H9 (cell line): Measurements from ENCODE around the gene IRAK1BP1. TPM values are rescaled to one million over a fixed set of nuclear protein-coding genes. Genes with fewer than 3 reads are reported as not detected.

Source experiments
- DNase-seq: peaks from one replicate; pipeline ENCODE4 v3.0.0-alpha.2; 2017
- H2AFZ ChIP-seq: one replicate; pipeline ENCODE4 v1.6.1; 2013; ENCODE audit warnings: mild to moderate bottlenecking, low read length, control low read depth, moderate library complexity
- H2AK5ac ChIP-seq: 2 replicates; pipeline ENCODE4 v1.6.1; 2013; ENCODE audit warnings: low read length, control low read depth, mixed read lengths; ENCODE audit not compliant: insufficient read length
- H2BK120ac ChIP-seq: one replicate; pipeline ENCODE4 v1.6.1; 2013; ENCODE audit warnings: low read depth, mild to moderate bottlenecking, low read length, control low read depth, inconsistent platforms; ENCODE audit not compliant: poor library complexity, severe bottlenecking
- H2BK12ac ChIP-seq: 2 replicates; pipeline ENCODE4 v1.6.1; 2013; ENCODE audit warnings: low read length, control low read depth, mixed read lengths, low read depth; ENCODE audit not compliant: insufficient read length
- H2BK15ac ChIP-seq: 2 replicates; pipeline ENCODE4 v1.6.1; 2013; ENCODE audit warnings: low read depth, low read length, control low read depth
- H2BK20ac ChIP-seq: one replicate; pipeline ENCODE4 v1.6.1; 2013; ENCODE audit warnings: low read depth, mild to moderate bottlenecking, low read length, control low read depth, inconsistent platforms; ENCODE audit not compliant: poor library complexity, severe bottlenecking
- H2BK5ac ChIP-seq: 2 replicates; pipeline ENCODE4 v1.6.1; 2013; ENCODE audit warnings: low read length, control low read depth, mixed read lengths; ENCODE audit not compliant: insufficient read length
- H3K14ac ChIP-seq: 2 replicates; pipeline ENCODE4 v1.6.1; 2013; ENCODE audit warnings: low read length, control low read depth; ENCODE audit not compliant: insufficient read depth
- H3K18ac ChIP-seq: 2 replicates; pipeline ENCODE4 v1.6.1; 2013; ENCODE audit warnings: low read depth, mild to moderate bottlenecking, mixed read lengths, low read length, control low read depth; ENCODE audit not compliant: insufficient read length
- H3K23ac ChIP-seq: 2 replicates; pipeline ENCODE4 v1.6.1; 2013; ENCODE audit warnings: low read length, control low read depth, mixed read lengths, low read depth; ENCODE audit not compliant: insufficient read length
- H3K23me2 ChIP-seq: 2 replicates; pipeline ENCODE4 v1.6.1; 2013; ENCODE audit warnings: low read depth, mild to moderate bottlenecking, mixed read lengths, low read length, control low read depth; ENCODE audit not compliant: insufficient read length, poor library complexity, severe bottlenecking
- H3K27ac ChIP-seq: 2 replicates; pipeline ENCODE4 v1.5.1; 2013; ENCODE audit warnings: low read length, control low read depth, mixed read lengths, low read depth; ENCODE audit not compliant: insufficient read length
- H3K27me3 ChIP-seq: 2 replicates; pipeline ENCODE4 v1.6.1; 2013; ENCODE audit warnings: low read length, control low read depth, inconsistent platforms; ENCODE audit not compliant: insufficient read depth
- H3K4ac ChIP-seq: 2 replicates; pipeline ENCODE4 v1.6.1; 2013; ENCODE audit warnings: low read depth, mild to moderate bottlenecking, control low read depth, inconsistent platforms, low read length, moderate library complexity
- H3K4me1 ChIP-seq: 2 replicates; pipeline ENCODE4 v1.6.1; 2013; ENCODE audit warnings: low read length, control low read depth, inconsistent platforms; ENCODE audit not compliant: insufficient read depth
- H3K4me2 ChIP-seq: 2 replicates; pipeline ENCODE4 v1.6.1; 2013; ENCODE audit warnings: low read length, control low read depth, mixed read lengths; ENCODE audit not compliant: insufficient read length, insufficient read depth
- H3K56ac ChIP-seq: 2 replicates; pipeline ENCODE4 v1.6.1; 2013; ENCODE audit warnings: low read depth, mild to moderate bottlenecking, mixed read lengths, low read length, control low read depth; ENCODE audit not compliant: insufficient read length
- H3K79me1 ChIP-seq: 2 replicates; pipeline ENCODE4 v1.6.1; 2013; ENCODE audit warnings: low read depth, mild to moderate bottlenecking, moderate library complexity, low read length, control low read depth, inconsistent platforms; ENCODE audit not compliant: insufficient read depth, poor library complexity, severe bottlenecking
- H3K79me2 ChIP-seq: 2 replicates; pipeline ENCODE4 v1.6.1; 2013; ENCODE audit warnings: low read length, control low read depth, inconsistent platforms; ENCODE audit not compliant: insufficient read depth
- H3K9ac ChIP-seq: 2 replicates; pipeline ENCODE4 v1.6.1; 2013; ENCODE audit warnings: low read length, control low read depth, mixed read lengths; ENCODE audit not compliant: insufficient read length; ENCODE audit errors: extremely low read depth
- H3K9me3 ChIP-seq: one replicate; pipeline ENCODE4 v1.6.1; 2013; ENCODE audit warnings: low read depth, low read length, inconsistent platforms; ENCODE audit not compliant: control insufficient read depth
- H3T11ph ChIP-seq: one replicate; pipeline ENCODE4 v1.6.1; 2013; ENCODE audit warnings: mild to moderate bottlenecking, low read length, control low read depth, inconsistent platforms
- H4K20me1 ChIP-seq: one replicate; pipeline ENCODE4 v1.6.1; 2013; ENCODE audit not compliant: control insufficient read depth, insufficient read length, insufficient read depth
- H4K5ac ChIP-seq: 2 replicates; pipeline ENCODE4 v1.6.1; 2013; ENCODE audit warnings: low read depth, mild to moderate bottlenecking, mixed read lengths, low read length, control low read depth; ENCODE audit not compliant: insufficient read length
- H4K8ac ChIP-seq: replicated peaks from 2 replicates; pipeline ENCODE4 v1.6.1; 2013; ENCODE audit warnings: low read length, control low read depth, mixed read lengths, low read depth; ENCODE audit not compliant: insufficient read length
- H4K91ac ChIP-seq: 2 replicates; pipeline ENCODE4 v1.6.1; 2013; ENCODE audit warnings: low read depth, mild to moderate bottlenecking, moderate library complexity, mixed read lengths, low read length, control low read depth; ENCODE audit not compliant: insufficient read length
- H3K27ac Mint-ChIP-seq, 3 experiments: 2 replicates in 2 of 3; 3 replicates in 1 of 3; pipeline ENCODE4 v1.8.0; 2020 to 2021; ENCODE audit warnings: mixed read lengths in 3 of 3, mild to moderate bottlenecking in 1 of 3, moderate library complexity in 1 of 3
- H3K27me3 Mint-ChIP-seq: 2 replicates; pipeline ENCODE4 v1.8.0; 2021; ENCODE audit warnings: low read depth, mild to moderate bottlenecking, moderate library complexity, mixed read lengths
- H3K36me3 Mint-ChIP-seq, 3 experiments: 2 replicates in 2 of 3; 3 replicates in 1 of 3; pipeline ENCODE4 v1.8.0; 2020 to 2021; ENCODE audit warnings: low read depth in 3 of 3, mixed read lengths in 3 of 3; ENCODE audit not compliant: insufficient read depth in 1 of 3
- H3K4me1 Mint-ChIP-seq, 2 experiments: 2 replicates each; pipeline ENCODE4 v1.8.0; 2020; ENCODE audit warnings: mixed read lengths in 2 of 2
- H3K4me3 Mint-ChIP-seq, 2 experiments: 2 replicates in 1 of 2; 3 replicates in 1 of 2; pipeline ENCODE4 v1.8.0; 2020 to 2021; ENCODE audit warnings: mild to moderate bottlenecking in 2 of 2, mixed read lengths in 2 of 2, moderate library complexity in 1 of 2
- H3K9me3 Mint-ChIP-seq, 2 experiments: 2 replicates in 1 of 2; 3 replicates in 1 of 2; pipeline ENCODE4 v1.8.0; 2020; ENCODE audit warnings: mild to moderate bottlenecking in 2 of 2, mixed read lengths in 2 of 2, moderate library complexity in 1 of 2
- CTCF ChIP-seq: fragments of 200-600 bp; sonication (generic); conservative IDR thresholded peaks from 3 replicates; pipeline ENCODE4 v1.8.0; 2021; ENCODE audit warnings: antibody characterized with exemption, mild to moderate bottlenecking
- WGBS: extraction: QIAGEN DNeasy Blood & Tissue Kit; methylation state at CpG from one replicate; pipeline ENCODE4 v1.1.7; 2013; ENCODE audit warnings: missing lambda C conversion rate, low lambda C conversion rate, mixed read lengths; ENCODE audit not compliant: insufficient read length; ENCODE audit errors: extremely low coverage; 5-methylcytosine and 5-hydroxymethylcytosine counted together
- total RNA-seq: library from RNA; stranded (reverse); gene quantifications from 2 replicates; pipeline ENCODE4 v1.2.1, GENCODE V29; 2021

The IRAK1BP1 gene
- total RNA-seq, 1 experiment from 2014 or later: 3.8 TPM

GRCh38 chr6:78896227-78896626 is 28.9 kb downstream of the IRAK1BP1 start:
- Histone ChIP-seq H3K23me2 (no peaks in the 10 kb centered on the region), H2BK12ac (no peak overlapping the region), H3K79me2 (no peaks in the 10 kb centered on the region), H3K18ac (no peak overlapping the region), H3K27me3 (no peaks in the 10 kb centered on the region), H3K4me1 (no peaks in the 10 kb centered on the region), H3K4me2 (no peak overlapping the region), H3K9me3 (no peaks in the 10 kb centered on the region), H2BK5ac (no peak overlapping the region), H2BK15ac (no peak overlapping the region), H2AFZ (no peak overlapping the region), H3K27ac (no peak overlapping the region), H4K20me1 (no peaks in the 10 kb centered on the region), H2AK5ac (no peak overlapping the region), H4K91ac (no peak overlapping the region), H3T11ph (no peak overlapping the region), H4K8ac (no peak overlapping the region), H3K79me1 (no peaks in the 10 kb centered on the region), H3K56ac (no peak overlapping the region), H3K4ac (no peak overlapping the region), H3K23ac (no peak overlapping the region), H3K14ac (no peak overlapping the region), H2BK120ac (no peak overlapping the region), H2BK20ac (no peak overlapping the region), H4K5ac (no peak overlapping the region), H3K9ac (no peak overlapping the region)
- Mint-ChIP-seq H3K4me3 (no peak overlapping the region), H3K9me3 (0 out of 5 replicates have a peak, but pooled peaks cover 0 to 2% of the 10 kb centered on the region in 2 experiments), H3K27ac (no peak overlapping the region), H3K27me3 (no peaks in the 10 kb centered on the region), H3K36me3 (0 out of 7 replicates have a peak, but pooled peaks cover 0 to 2% (median 0%) of the 10 kb centered on the region in 3 experiments), H3K4me1 (no peaks in the 10 kb centered on the region)
- WGBS: no CpG with 5 or more reads among the region's 2 CpGs
- TF ChIP-seq CTCF: no peak
- DNase-seq: no peak
